Lower leg skin (tissue), 4 donors: Measurements from ENCODE around the gene FNDC3B. TPM values are rescaled to one million over a fixed set of nuclear protein-coding genes. Genes with fewer than 3 reads are reported as not detected.

Source experiments
- DNase-seq, 2 donors: peaks; one replicate each; pipeline ENCODE4 v3.0.0-alpha.2; 2019; ENCODE audit warnings: low spot score in 2 of 2
- H3K4me3 ChIP-seq: fragments of 200-600 bp; sonication (generic); 2 replicates; pipeline ENCODE4 v1.5.1; 2017; ENCODE audit warnings: mild to moderate bottlenecking, low read depth; ENCODE audit not compliant: poor library complexity, severe bottlenecking
- POLR2A ChIP-seq, 2 donors: fragments of 450-650 bp; IDR thresholded peaks; one replicate each; pipeline ENCODE4 v1.6.1; 2016 to 2017; ENCODE audit warnings: antibody characterized with exemption in 2 of 2, mild to moderate bottlenecking in 1 of 2, moderate library complexity in 1 of 2
- WGBS, 2 donors: methylation state at CpG; one replicate each; pipeline ENCODE4 v1.1.5; 2018; 5-methylcytosine and 5-hydroxymethylcytosine counted together
- intact Hi-C: fragments of 100-400 bp; cut with DNase I; formaldehyde crosslinking; loops from one replicate; pipeline ENCODE4 v1.15.0; 2023; ENCODE audit warnings: low total_unique reads
- total RNA-seq, 4 donors: library from RNA; depleted of rRNA; stranded (reverse); fragments of >200 nt; gene quantifications; one replicate each; pipeline ENCODE4 v1.1.0, GENCODE V29; 2016
- TF ChIP-seq, protein P1 (sequence below), 3 donors: fragments of 450-650 bp; IDR thresholded peaks; one replicate each; pipeline ENCODE4 v1.5.1; 2016; ENCODE audit warnings: antibody characterized with exemption in 3 of 3, mild to moderate bottlenecking in 3 of 3, moderate library complexity in 2 of 3

Gene FNDC3B
- total RNA-seq, 4 donors from 2014 or later = 22.9 to 39.3 (median 23.2) TPM

GRCh38 chr3:172155897-172156585 lies 116.7 kb downstream of the FNDC3B start:
- peak in 1 of 2 donors; percentile 69 for DNase-seq
- intact Hi-C loops = no loop called here
- H3K4me3 ChIP-seq = no peak overlapping the region
- TF ChIP-seq, protein P1, sequence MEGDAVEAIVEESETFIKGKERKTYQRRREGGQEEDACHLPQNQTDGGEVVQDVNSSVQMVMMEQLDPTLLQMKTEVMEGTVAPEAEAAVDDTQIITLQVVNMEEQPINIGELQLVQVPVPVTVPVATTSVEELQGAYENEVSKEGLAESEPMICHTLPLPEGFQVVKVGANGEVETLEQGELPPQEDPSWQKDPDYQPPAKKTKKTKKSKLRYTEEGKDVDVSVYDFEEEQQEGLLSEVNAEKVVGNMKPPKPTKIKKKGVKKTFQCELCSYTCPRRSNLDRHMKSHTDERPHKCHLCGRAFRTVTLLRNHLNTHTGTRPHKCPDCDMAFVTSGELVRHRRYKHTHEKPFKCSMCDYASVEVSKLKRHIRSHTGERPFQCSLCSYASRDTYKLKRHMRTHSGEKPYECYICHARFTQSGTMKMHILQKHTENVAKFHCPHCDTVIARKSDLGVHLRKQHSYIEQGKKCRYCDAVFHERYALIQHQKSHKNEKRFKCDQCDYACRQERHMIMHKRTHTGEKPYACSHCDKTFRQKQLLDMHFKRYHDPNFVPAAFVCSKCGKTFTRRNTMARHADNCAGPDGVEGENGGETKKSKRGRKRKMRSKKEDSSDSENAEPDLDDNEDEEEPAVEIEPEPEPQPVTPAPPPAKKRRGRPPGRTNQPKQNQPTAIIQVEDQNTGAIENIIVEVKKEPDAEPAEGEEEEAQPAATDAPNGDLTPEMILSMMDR (IDR thresholded peaks at IDR 0.05) = no peak
- TF ChIP-seq POLR2A (IDR thresholded peaks at IDR 0.05) = no peak
- WGBS, 2 donors = 39 to 41% methylated on average over 8 of the region's 8 CpGs

DNA sequence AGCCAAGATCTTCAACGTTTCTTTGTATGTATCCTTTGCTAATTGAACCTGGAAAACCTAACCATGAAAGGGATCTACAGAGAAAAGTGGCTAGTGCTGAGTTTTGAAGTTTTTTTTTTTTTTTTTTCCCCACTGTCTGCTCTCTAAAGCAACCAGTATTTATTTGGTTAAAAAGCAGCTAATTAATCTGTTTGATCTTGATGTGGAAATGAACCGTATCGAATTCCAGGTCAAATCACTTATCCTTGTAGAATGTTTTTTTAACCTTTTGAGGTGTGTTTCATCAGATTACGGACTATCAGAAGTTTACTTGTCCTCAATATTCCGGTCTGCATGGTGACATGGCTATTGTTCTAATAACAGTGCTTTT lies 117.2 kb downstream of the FNDC3B start:
- no peak overlapping the region for H3K4me3 ChIP-seq
- no peak for DNase-seq
- no peak for TF ChIP-seq POLR2A (IDR thresholded peaks at IDR 0.05)
- TF ChIP-seq, protein P1 (IDR thresholded peaks at IDR 0.05) = no peak
- WGBS, 2 donors = 30 to 38% methylated on average over 5 of the region's 5 CpGs
- intact Hi-C loops = no loop called here

- 84 to 87% methylated on average over 3 of the region's 3 CpGs for WGBS, 2 donors
- no peak overlapping the region for H3K4me3 ChIP-seq
- DNase-seq = no peak
- intact Hi-C loops = no loop called here
- TF ChIP-seq POLR2A (IDR thresholded peaks at IDR 0.05) = no peak
- TF ChIP-seq, protein P1 (IDR thresholded peaks at IDR 0.05) = no peak
Measured at GRCh38 chr3:172157564-172158258, 118.3 kb downstream of the FNDC3B start.

DNA sequence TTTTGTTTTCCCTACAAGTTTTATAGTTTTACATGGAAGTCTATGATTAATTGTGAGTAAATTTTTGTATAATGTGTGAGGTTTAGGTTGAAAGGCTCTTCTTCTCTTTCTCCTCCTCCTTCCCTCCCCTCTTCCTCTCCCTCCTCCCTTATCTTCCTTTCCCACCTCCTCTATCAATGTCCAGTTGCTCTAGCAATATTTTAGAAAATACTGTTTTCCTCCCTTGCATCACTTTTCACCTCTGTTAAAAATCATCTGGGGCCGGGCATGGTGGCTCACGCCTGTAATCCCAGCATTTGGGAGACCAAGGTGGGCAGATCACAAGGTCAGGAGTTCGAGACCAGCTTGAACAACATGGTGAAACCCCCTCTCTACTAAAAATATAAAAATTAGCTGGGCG lies 119.4 kb downstream of the FNDC3B start:
- no peak overlapping the region for H3K4me3 ChIP-seq
- intact Hi-C loops = no loop called here
- WGBS, 2 donors = 96 to 97% methylated on average over 4 of the region's 4 CpGs
- no peak for DNase-seq
- TF ChIP-seq POLR2A (IDR thresholded peaks at IDR 0.05) = no peak
- TF ChIP-seq, protein P1 (IDR thresholded peaks at IDR 0.05) = no peak

GRCh38 chr3:172159376-172159775 lies 120.0 kb downstream of the FNDC3B start:
- TF ChIP-seq, protein P1 (IDR thresholded peaks at IDR 0.05) = no peak
- TF ChIP-seq POLR2A (IDR thresholded peaks at IDR 0.05) = no peak
- no peak for DNase-seq
- WGBS, 2 donors = 80 to 81% methylated on average over 1 of the region's 1 CpG
- no peak overlapping the region for H3K4me3 ChIP-seq
- intact Hi-C loops = no loop called here
